Activated CD8-positive, alpha-beta T cell treated with anti-CD3 and anti-CD28 coated beads, Interleukin-2, amount 10 ng/mL, durations not matched to agents 7 days and 5 days (primary cell): ENCODE results near the gene S100B. TPM values are rescaled to one million over a fixed set of nuclear protein-coding genes. Genes with fewer than 3 reads are reported as not detected.

Experiments
- ATAC-seq: fragments of 150-1000 bp; cut with Tn5 transposase; one replicate; pipeline ENCODE4 v1.10.0; 2021; ENCODE audit warnings: moderate library complexity
- CTCF ChIA-PET: fragments of 350-600 bp; sonication (Branson Sonifier 250); formaldehyde crosslinking; loops from one replicate; lab custom pipeline; 2021; ENCODE audit warnings: antibody characterized with exemption; lab: Charles Lee
- POLR2A ChIA-PET: fragments of 350-600 bp; sonication (Branson Sonifier 250); formaldehyde crosslinking; loops from one replicate; lab custom pipeline; 2021; ENCODE audit warnings: antibody characterized with exemption; lab: Charles Lee
- DNase-seq: peaks from one replicate; pipeline ENCODE4 v3.0.0-alpha.2; 2020
- H3K27ac Mint-ChIP-seq: one replicate; pipeline ENCODE4 v1.8.0; 2021; ENCODE audit warnings: mild to moderate bottlenecking, mixed read lengths
- H3K27me3 Mint-ChIP-seq: one replicate; pipeline ENCODE4 v1.8.0; 2021; ENCODE audit warnings: low read depth, mixed read lengths
- H3K36me3 Mint-ChIP-seq: one replicate; pipeline ENCODE4 v1.8.0; 2021; ENCODE audit warnings: low read depth, mixed read lengths
- H3K4me1 Mint-ChIP-seq: one replicate; pipeline ENCODE4 v1.8.0; 2021; ENCODE audit warnings: low read depth, mixed read lengths
- H3K4me3 Mint-ChIP-seq: one replicate; pipeline ENCODE4 v1.8.0; 2021; ENCODE audit warnings: mild to moderate bottlenecking, mixed read lengths
- H3K9me3 Mint-ChIP-seq: one replicate; pipeline ENCODE4 v1.8.0; 2022; ENCODE audit warnings: mixed read lengths; ENCODE audit not compliant: insufficient read depth
- total RNA-seq, 2 experiments: library from RNA; stranded (reverse); gene quantifications; one replicate each; pipeline ENCODE4 v1.2.3, GENCODE V29; 2021

The S100B gene
- total RNA-seq, 2 experiments from 2014 or later: 8.5 to 9.5 TPM

GRCh38 chr21:46570631-46571030 is 34.3 kb downstream of the S100B start:
- no peaks in the 10 kb centered on the region for H3K27me3 Mint-ChIP-seq
- H3K36me3 Mint-ChIP-seq: peaks cover 72% of the 10 kb centered on the region
- CTCF ChIA-PET: interaction anchor here (1.2 kb wide), 1 partner anchor 12 kb away, joined by 3 read pairs; no protein-coding TSS in a partner anchor

GRCh38 chr21:46570119-46570518 is 34.8 kb downstream of the S100B start:
- no peak overlapping the region for H3K27ac Mint-ChIP-seq
- no peaks in the 10 kb centered on the region for H3K27me3 Mint-ChIP-seq
- H3K9me3 Mint-ChIP-seq: peaks cover 5% of the 10 kb centered on the region
- ChIA-PET POLR2A (no interaction called here), CTCF (interaction anchor here (1.2 kb wide), 1 partner anchor 11 kb away, joined by 3 read pairs; no protein-coding TSS in a partner anchor)
- peaks cover 4% of the 10 kb centered on the region for H3K4me1 Mint-ChIP-seq
- ATAC-seq (no peak), DNase-seq (no peak)
- H3K4me3 Mint-ChIP-seq: no peak overlapping the region
- H3K36me3 Mint-ChIP-seq: peaks cover 74% of the 10 kb centered on the region

More at GRCh38 chr21:46570631-46571030, 34.3 kb downstream of the S100B start:
- H3K9me3 Mint-ChIP-seq: peaks cover 5% of the 10 kb centered on the region
- DNase-seq: no peak
- peaks cover 7% of the 10 kb centered on the region for H3K4me1 Mint-ChIP-seq
- POLR2A ChIA-PET: no interaction called here
- H3K27ac Mint-ChIP-seq: no peak overlapping the region
- H3K4me3 Mint-ChIP-seq: no peak overlapping the region
- no peak for ATAC-seq

GRCh38 chr21:46569081-46569480 is 35.8 kb downstream of the S100B start:
- Mint-ChIP-seq H3K36me3 (peaks cover 78% of the 10 kb centered on the region), H3K9me3 (peaks cover 4% of the 10 kb centered on the region), H3K4me3 (no peak overlapping the region), H3K27ac (no peak overlapping the region), H3K4me1 (peaks cover 4% of the 10 kb centered on the region), H3K27me3 (no peaks in the 10 kb centered on the region)
- CTCF ChIA-PET: no interaction called here
- DNase-seq: no peak
- POLR2A ChIA-PET: no interaction called here
- no peak for ATAC-seq

- Mint-ChIP-seq H3K4me1 (peaks cover 4% of the 10 kb centered on the region), H3K36me3 (peaks cover 76% of the 10 kb centered on the region), H3K27me3 (no peaks in the 10 kb centered on the region), H3K9me3 (no peaks in the 10 kb centered on the region), H3K27ac (no peak overlapping the region), H3K4me3 (no peak overlapping the region)
- peak; percentile 13 for DNase-seq
- ChIA-PET CTCF (no interaction called here), POLR2A (no interaction called here)
- no peak for ATAC-seq
Measured at GRCh38 chr21:46568562-46568961, 36.3 kb downstream of the S100B start.

GRCh38 chr21:46567348-46567747 is 37.5 kb downstream of the S100B start:
- DNase-seq (peak; percentile 14), ATAC-seq (no peak)
- CTCF ChIA-PET: no interaction called here
- no peaks in the 10 kb centered on the region for H3K27me3 Mint-ChIP-seq
- POLR2A ChIA-PET: no interaction called here
- H3K4me1 Mint-ChIP-seq: peaks cover 14% of the 10 kb centered on the region
- H3K27ac Mint-ChIP-seq: no peak overlapping the region
- no peak overlapping the region for H3K4me3 Mint-ChIP-seq
- H3K36me3 Mint-ChIP-seq: peaks cover 77% of the 10 kb centered on the region
- H3K9me3 Mint-ChIP-seq: no peaks in the 10 kb centered on the region

GRCh38 chr21:46564391-46564790 is 40.5 kb downstream of the S100B start:
- ChIA-PET POLR2A (no interaction called here), CTCF (no interaction called here)
- ATAC-seq (no peak), DNase-seq (no peak)
- Mint-ChIP-seq H3K36me3 (peaks cover 83% of the 10 kb centered on the region), H3K27ac (no peak overlapping the region), H3K4me1 (peaks cover 43% of the 10 kb centered on the region), H3K9me3 (no peaks in the 10 kb centered on the region), H3K4me3 (no peak overlapping the region), H3K27me3 (no peaks in the 10 kb centered on the region)

- H3K9me3 Mint-ChIP-seq: no peaks in the 10 kb centered on the region
- no peak overlapping the region for H3K4me3 Mint-ChIP-seq
- H3K27ac Mint-ChIP-seq: no peak overlapping the region
- DNase-seq (peak; percentile 14), ATAC-seq (no peak)
- H3K27me3 Mint-ChIP-seq: no peaks in the 10 kb centered on the region
- CTCF ChIA-PET: interaction anchor here (0.8 kb wide), 1 partner anchor 77 kb away, joined by 3 read pairs; no protein-coding TSS in a partner anchor
- H3K36me3 Mint-ChIP-seq: peaks cover 80% of the 10 kb centered on the region
- POLR2A ChIA-PET: interaction anchor here (0.6 to 4.5 kb wide), 2 partner anchors 12 to 73 kb away, joined by 3 to 23 read pairs; partner anchors contain the start of gene PRMT2
- H3K4me1 Mint-ChIP-seq: peaks cover 53% of the 10 kb centered on the region
Measured at GRCh38 chr21:46562964-46563607, 41.8 kb downstream of the S100B start.

GRCh38 chr21:46562472-46562871 is 42.4 kb downstream of the S100B start:
- no peaks in the 10 kb centered on the region for H3K9me3 Mint-ChIP-seq
- DNase-seq (peak; percentile 19), ATAC-seq (no peak)
- no peaks in the 10 kb centered on the region for H3K27me3 Mint-ChIP-seq
- ChIA-PET CTCF (interaction anchor here (0.7 to 0.8 kb wide), 2 partner anchors 11 to 77 kb away, joined by 3 read pairs; no protein-coding TSS in a partner anchor), POLR2A (interaction anchor here (4.5 kb wide), 1 partner anchor 11 kb away, joined by 23 read pairs; no protein-coding TSS in a partner anchor)
- peaks cover 78% of the 10 kb centered on the region for H3K36me3 Mint-ChIP-seq
- H3K4me1 Mint-ChIP-seq: peaks cover 53% of the 10 kb centered on the region
- no peak overlapping the region for H3K4me3 Mint-ChIP-seq
- peak overlapping the region; percentile 64 for H3K27ac Mint-ChIP-seq

- DNase-seq: peak; percentile 18
- Mint-ChIP-seq H3K9me3 (no peaks in the 10 kb centered on the region), H3K27me3 (no peaks in the 10 kb centered on the region), H3K4me3 (peak overlapping the region; percentile 32), H3K4me1 (peaks cover 57% of the 10 kb centered on the region), H3K27ac (peak overlapping the region; percentile 97), H3K36me3 (peaks cover 79% of the 10 kb centered on the region)
- CTCF ChIA-PET: interaction anchor here (0.7 to 3.2 kb wide), 5 partner anchors 10 to 78 kb away, joined by 3 to 16 read pairs (median 11); no protein-coding TSS in a partner anchor
- POLR2A ChIA-PET: interaction anchor here (3.9 to 4.5 kb wide), 2 partner anchors 10 to 74 kb away, joined by 23 to 36 read pairs; partner anchors contain the start of gene PRMT2
- ATAC-seq: no peak
Measured at GRCh38 chr21:46561445-46562090, 43.3 kb downstream of the S100B start.

- peak overlapping the region; percentile 72 for H3K4me3 Mint-ChIP-seq
- POLR2A ChIA-PET: interaction anchor here (0.6 to 4.5 kb wide), 4 partner anchors 10 to 74 kb away, joined by 3 to 36 read pairs (median 14); partner anchors contain the start of gene PRMT2
- peaks cover 76% of the 10 kb centered on the region for H3K36me3 Mint-ChIP-seq
- DNase-seq (peak; percentile 46), ATAC-seq (peak; percentile 30)
- H3K4me1 Mint-ChIP-seq: peaks cover 57% of the 10 kb centered on the region
- CTCF ChIA-PET: interaction anchor here (0.8 to 3.2 kb wide), 5 partner anchors 9 to 79 kb away, joined by 3 to 16 read pairs (median 11); no protein-coding TSS in a partner anchor
- no peaks in the 10 kb centered on the region for H3K27me3 Mint-ChIP-seq
- H3K9me3 Mint-ChIP-seq: no peaks in the 10 kb centered on the region
- peak overlapping the region; percentile 97 for H3K27ac Mint-ChIP-seq
Measured at GRCh38 chr21:46560568-46561444, 44.1 kb downstream of the S100B start.
